DND-41 (cell line): ENCODE measurements around the gene ENOPH1.

ENCODE experiments used
- ATAC-seq: fragments of 200-7000 bp; cut with Tn5 transposase; 3 replicates; pipeline ENCODE4 v1.9.1; 2021; ENCODE audit warnings: low read depth; ENCODE audit not compliant: insufficient read depth
- DNase-seq: peaks from one replicate; pipeline ENCODE4 v3.0.0-alpha.2; 2020
- H2AFZ ChIP-seq: 2 replicates; pipeline ENCODE4 v1.6.0; 2012; ENCODE audit warnings: low read depth, low read length
- H3K27ac ChIP-seq: 2 replicates; pipeline ENCODE4 v1.5.1; 2012; ENCODE audit warnings: low read length, inconsistent platforms
- H3K27me3 ChIP-seq: fragments of 200-600 bp; sonication (generic); 2 replicates; pipeline ENCODE4 v1.6.0; 2012; ENCODE audit warnings: low read length, mild to moderate bottlenecking, inconsistent platforms; ENCODE audit not compliant: insufficient read depth, poor library complexity
- H3K36me3 ChIP-seq: 2 replicates; pipeline ENCODE4 v1.5.1; 2012; ENCODE audit warnings: low read length, inconsistent platforms; ENCODE audit not compliant: insufficient read depth
- H3K4me1 ChIP-seq: 2 replicates; pipeline ENCODE4 v1.5.1; 2012; ENCODE audit warnings: mild to moderate bottlenecking, low read length; ENCODE audit not compliant: insufficient read depth
- H3K4me2 ChIP-seq: 2 replicates; pipeline ENCODE4 v1.6.0; 2012; ENCODE audit warnings: mild to moderate bottlenecking, moderate library complexity, low read length, inconsistent platforms; ENCODE audit not compliant: insufficient read depth
- H3K4me3 ChIP-seq, 2 experiments: fragments of 200-600 bp in 1 of 2; shearing (Covaris generic) in 1 of 2; 2 replicates each; pipeline ENCODE4 v1.5.1; 2012 to 2016; ENCODE audit warnings: inconsistent platforms in 2 of 2, low read length in 2 of 2, mild to moderate bottlenecking in 2 of 2, low read depth in 1 of 2, moderate library complexity in 1 of 2
- H3K79me2 ChIP-seq: 2 replicates; pipeline ENCODE4 v1.6.0; 2012; ENCODE audit warnings: low read length, inconsistent platforms; ENCODE audit not compliant: insufficient read depth
- H3K9ac ChIP-seq: 2 replicates; pipeline ENCODE4 v1.6.0; 2012; ENCODE audit warnings: low read depth, mild to moderate bottlenecking, inconsistent platforms, low read length, moderate library complexity
- H3K9me3 ChIP-seq: 2 replicates; pipeline ENCODE4 v1.5.1; 2012; ENCODE audit warnings: low read length, moderate library complexity, mild to moderate bottlenecking, inconsistent platforms; ENCODE audit not compliant: insufficient read depth, severe bottlenecking
- H4K20me1 ChIP-seq: 2 replicates; pipeline ENCODE4 v1.6.0; 2012; ENCODE audit warnings: low read length; ENCODE audit not compliant: insufficient read depth
- EZH2 ChIP-seq: IDR thresholded peaks from 3 replicates; pipeline ENCODE4 v1.6.1; 2012; ENCODE audit warnings: borderline replicate concordance, low read depth, mild to moderate bottlenecking, moderate library complexity, low read length, inconsistent platforms; ENCODE audit not compliant: severe bottlenecking
- TF ChIP-seq, protein P1 (sequence below): IDR thresholded peaks from 2 replicates; pipeline ENCODE4 v1.5.1; 2012; ENCODE audit warnings: borderline replicate concordance, low read length, moderate library complexity, mild to moderate bottlenecking; ENCODE audit not compliant: poor library complexity, severe bottlenecking; ENCODE audit errors: extremely low read depth

The ENOPH1 gene

DNA sequence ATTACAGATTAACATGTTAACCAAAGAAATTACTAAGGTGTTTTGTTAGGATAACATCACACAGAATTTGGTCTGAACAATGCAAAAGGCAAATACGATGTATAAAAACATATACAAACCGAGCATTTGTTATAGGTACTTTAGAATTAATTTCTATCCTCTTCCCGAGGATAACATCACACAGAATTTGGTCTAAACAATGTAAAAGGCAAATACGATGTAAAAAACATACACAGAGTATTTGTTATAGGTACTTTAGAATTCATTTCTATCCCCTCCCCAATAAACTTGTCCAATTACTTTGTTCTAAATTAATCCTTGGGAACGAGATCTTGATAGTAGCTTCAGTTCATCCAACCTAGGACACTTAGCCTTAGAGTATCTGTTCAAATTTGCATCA is 7.8 kb upstream of the ENOPH1 start:
- no peaks in the 10 kb centered on the region for H3K9me3 ChIP-seq
- no peak overlapping the region for H3K4me3 ChIP-seq
- peaks cover 6% of the 10 kb centered on the region for H3K27me3 ChIP-seq
- H3K9ac ChIP-seq: no peak overlapping the region
- no peak overlapping the region for H3K4me2 ChIP-seq
- no peak for DNase-seq
- H3K36me3 ChIP-seq: peaks cover 46% of the 10 kb centered on the region
- peaks cover 28% of the 10 kb centered on the region for H3K4me1 ChIP-seq
- H3K79me2 ChIP-seq: peaks cover 25% of the 10 kb centered on the region
- peak; percentile 4; the same call in 2 of the 3 replicates for ATAC-seq
- no peak overlapping the region for H2AFZ ChIP-seq
- no peak overlapping the region for H3K27ac ChIP-seq
- H4K20me1 ChIP-seq: peaks cover 68% of the 10 kb centered on the region
- TF ChIP-seq EZH2: no peak
- TF ChIP-seq, protein P1, sequence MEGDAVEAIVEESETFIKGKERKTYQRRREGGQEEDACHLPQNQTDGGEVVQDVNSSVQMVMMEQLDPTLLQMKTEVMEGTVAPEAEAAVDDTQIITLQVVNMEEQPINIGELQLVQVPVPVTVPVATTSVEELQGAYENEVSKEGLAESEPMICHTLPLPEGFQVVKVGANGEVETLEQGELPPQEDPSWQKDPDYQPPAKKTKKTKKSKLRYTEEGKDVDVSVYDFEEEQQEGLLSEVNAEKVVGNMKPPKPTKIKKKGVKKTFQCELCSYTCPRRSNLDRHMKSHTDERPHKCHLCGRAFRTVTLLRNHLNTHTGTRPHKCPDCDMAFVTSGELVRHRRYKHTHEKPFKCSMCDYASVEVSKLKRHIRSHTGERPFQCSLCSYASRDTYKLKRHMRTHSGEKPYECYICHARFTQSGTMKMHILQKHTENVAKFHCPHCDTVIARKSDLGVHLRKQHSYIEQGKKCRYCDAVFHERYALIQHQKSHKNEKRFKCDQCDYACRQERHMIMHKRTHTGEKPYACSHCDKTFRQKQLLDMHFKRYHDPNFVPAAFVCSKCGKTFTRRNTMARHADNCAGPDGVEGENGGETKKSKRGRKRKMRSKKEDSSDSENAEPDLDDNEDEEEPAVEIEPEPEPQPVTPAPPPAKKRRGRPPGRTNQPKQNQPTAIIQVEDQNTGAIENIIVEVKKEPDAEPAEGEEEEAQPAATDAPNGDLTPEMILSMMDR: no peak

DNA sequence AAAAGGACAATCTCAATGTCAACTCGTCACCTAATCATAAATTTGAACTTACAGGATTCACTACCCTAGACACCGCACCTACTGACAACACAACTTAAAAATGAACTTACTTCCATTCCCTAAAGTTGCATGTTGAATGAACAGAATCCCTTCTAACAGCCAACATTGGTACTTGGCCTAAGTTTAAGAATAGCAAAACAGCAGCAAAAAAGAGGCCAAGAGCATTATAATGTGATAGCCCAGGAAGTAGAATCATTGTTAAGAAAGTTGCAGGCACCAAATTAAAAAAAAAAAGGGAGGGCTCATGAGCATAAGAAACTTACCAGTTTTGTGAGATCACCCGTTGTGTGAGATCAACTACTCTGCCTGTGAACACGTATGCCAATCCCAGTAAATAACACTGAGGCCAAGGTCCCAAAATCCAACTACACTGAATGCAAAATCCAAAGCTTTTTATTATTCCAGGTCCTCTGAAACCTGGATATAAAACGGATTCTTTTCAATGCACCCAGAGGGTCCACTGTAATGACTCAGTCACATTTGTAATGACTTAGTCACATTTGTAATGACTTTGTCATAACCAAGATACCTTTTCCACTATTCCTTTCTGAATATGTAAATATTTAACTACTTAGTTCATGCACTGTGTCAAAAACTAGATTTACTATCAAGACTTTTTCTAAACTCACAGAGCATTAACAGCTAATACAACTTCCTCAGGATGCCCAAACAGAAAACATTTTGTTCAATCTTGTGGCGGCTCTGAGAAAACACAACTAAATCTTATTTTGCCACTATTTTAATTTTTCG is 6.9 kb upstream of the ENOPH1 start:
- Histone ChIP-seq H3K9me3 (no peaks in the 10 kb centered on the region), H3K27me3 (no peaks in the 10 kb centered on the region), H3K4me1 (peaks cover 34% of the 10 kb centered on the region), H4K20me1 (peaks cover 76% of the 10 kb centered on the region), H3K79me2 (peaks cover 33% of the 10 kb centered on the region), H3K9ac (no peak overlapping the region), H3K36me3 (peaks cover 54% of the 10 kb centered on the region), H3K27ac (no peak overlapping the region), H2AFZ (no peak overlapping the region), H3K4me3 (no peak overlapping the region), H3K4me2 (no peak overlapping the region)
- no peak for ATAC-seq
- no peak for DNase-seq
- TF ChIP-seq, protein P1: no peak
- TF ChIP-seq EZH2: no peak

DNA sequence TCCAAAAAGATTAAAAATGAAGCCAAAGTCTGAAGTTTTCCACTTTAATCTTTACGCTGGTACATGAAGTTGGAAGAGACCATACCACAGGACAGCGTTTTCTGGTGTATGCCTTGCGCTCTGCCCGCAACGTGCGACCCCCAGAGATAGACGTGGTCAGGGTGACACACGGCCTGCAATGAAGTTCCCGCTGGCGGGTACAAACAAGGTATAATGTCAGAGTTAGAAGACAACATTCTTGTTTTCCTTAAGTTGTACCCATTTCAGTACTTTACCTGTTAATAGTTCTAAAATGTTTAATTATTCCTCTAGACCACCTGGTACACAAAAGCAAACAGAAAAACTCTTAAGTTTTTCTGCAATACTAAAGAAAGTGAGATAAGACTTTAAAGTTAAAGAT is 4.9 kb upstream of the ENOPH1 start:
- ATAC-seq (no peak), DNase-seq (no peak)
- no peak overlapping the region for H2AFZ ChIP-seq
- H3K27ac ChIP-seq: no peak overlapping the region
- H3K9me3 ChIP-seq: no peaks in the 10 kb centered on the region
- peaks cover 50% of the 10 kb centered on the region for H3K79me2 ChIP-seq
- H3K4me2 ChIP-seq: peak overlapping the region; percentile 89; the same call in 1 of the 2 replicates
- peaks cover 65% of the 10 kb centered on the region for H3K36me3 ChIP-seq
- no peak overlapping the region for H3K9ac ChIP-seq
- TF ChIP-seq, protein P1: no peak
- TF ChIP-seq EZH2: no peak
- H3K4me1 ChIP-seq: peaks cover 34% of the 10 kb centered on the region
- no peak overlapping the region; a peak in 1 of 4 replicates for H3K4me3 ChIP-seq
- peaks cover 83% of the 10 kb centered on the region for H4K20me1 ChIP-seq
- no peaks in the 10 kb centered on the region for H3K27me3 ChIP-seq
